H1 (cell line): ENCODE data around the gene LRRC61. TPM values are rescaled to one million over a fixed set of nuclear protein-coding genes. Genes with fewer than 3 reads are reported as not detected.

Experiments
- CTCF ChIA-PET: fragments of 300-600 bp; sonication (Branson Sonifier 250); formaldehyde crosslinking; loops from one replicate; lab custom pipeline; 2021; ENCODE audit not compliant: partially characterized antibody; lab: Charles Lee
- POLR2A ChIA-PET: fragments of 300-600 bp; sonication (Branson Sonifier 250); formaldehyde crosslinking; loops from one replicate; lab custom pipeline; 2021; ENCODE audit warnings: inconsistent platforms; ENCODE audit not compliant: partially characterized antibody; lab: Charles Lee
- DNase-seq, 2 experiments: peaks; one replicate each; pipeline versions ENCODE4 v3.0.0 to v3.0.0-alpha.2; 2010 to 2022; ENCODE audit warnings: low spot score in 2 of 2, low read depth in 1 of 2, mixed read lengths in 1 of 2
- FAIRE-seq: peaks from 2 replicates; lab custom pipeline; 2011; peaks lifted over from hg19 to GRCh38; lab: Jason Lieb, UNC
- H2AFZ ChIP-seq: 2 replicates; pipeline ENCODE4 v1.8.1; 2012; ENCODE audit warnings: low read length, inconsistent platforms
- H2AK5ac ChIP-seq: 2 replicates; pipeline ENCODE4 v1.6.1; 2013; ENCODE audit warnings: low read depth, low read length
- H2BK120ac ChIP-seq: replicated peaks from 2 replicates; pipeline ENCODE3; 2013; ENCODE audit warnings: low read depth, low read length, inconsistent platforms
- H2BK12ac ChIP-seq: 2 replicates; pipeline ENCODE4 v1.6.1; 2013; ENCODE audit warnings: low read depth, low read length
- H2BK15ac ChIP-seq: 2 replicates; pipeline ENCODE4 v1.6.1; 2013; ENCODE audit warnings: low read length
- H2BK20ac ChIP-seq: 2 replicates; pipeline ENCODE4 v1.6.1; 2013; ENCODE audit warnings: low read length
- H2BK5ac ChIP-seq: 2 replicates; pipeline ENCODE4 v1.6.1; 2013; ENCODE audit warnings: low read depth, low read length
- H3K14ac ChIP-seq: 2 replicates; pipeline ENCODE4 v1.6.1; 2013; ENCODE audit warnings: inconsistent platforms; ENCODE audit not compliant: insufficient read length
- H3K18ac ChIP-seq: 2 replicates; pipeline ENCODE4 v1.6.1; 2013; ENCODE audit warnings: low read length; ENCODE audit errors: extremely low read depth
- H3K23ac ChIP-seq: 2 replicates; pipeline ENCODE4 v1.6.1; 2013; ENCODE audit warnings: inconsistent platforms; ENCODE audit not compliant: insufficient read length
- H3K23me2 ChIP-seq: 2 replicates; pipeline ENCODE4 v1.6.1; 2013; ENCODE audit warnings: low read depth, low read length
- H3K27ac ChIP-seq: 2 replicates; pipeline ENCODE4 v1.6.1; 2011; ENCODE audit warnings: low read depth, low read length, inconsistent platforms
- H3K27me3 ChIP-seq, 4 experiments: replicated peaks in 1 of 4; 1 replicate in 1 of 4; 2 replicates in 3 of 4; pipeline versions ENCODE4 v1.6.1 to v1.8.1; 2011 to 2013; ENCODE audit warnings: low read length in 3 of 4, mild to moderate bottlenecking in 3 of 4, inconsistent platforms in 2 of 4, mixed read lengths in 2 of 4, moderate library complexity in 1 of 4; ENCODE audit not compliant: control insufficient read depth in 3 of 4, insufficient read depth in 3 of 4; ENCODE audit errors: extremely low read depth in 1 of 4
- H3K36me3 ChIP-seq, 4 experiments: 2 replicates each; pipeline versions ENCODE4 v1.6.1 to v1.8.1; 2011 to 2013; ENCODE audit warnings: mild to moderate bottlenecking in 4 of 4, low read length in 3 of 4, moderate library complexity in 2 of 4, control low read depth in 1 of 4, inconsistent platforms in 1 of 4; ENCODE audit not compliant: insufficient read depth in 4 of 4, control insufficient read depth in 2 of 4
- H3K4ac ChIP-seq: replicated peaks from 2 replicates; pipeline ENCODE3; 2013; ENCODE audit warnings: low read length, low read depth, mixed read lengths, inconsistent platforms; ENCODE audit not compliant: insufficient read length
- H3K4me1 ChIP-seq, 4 experiments: replicated peaks in 1 of 4; 1 replicate in 1 of 4; 2 replicates in 3 of 4; pipeline versions ENCODE4 v1.6.1 to v1.8.1; 2011 to 2013; ENCODE audit warnings: low read length in 3 of 4, inconsistent platforms in 2 of 4, mixed read lengths in 1 of 4; ENCODE audit not compliant: insufficient read depth in 4 of 4, control insufficient read depth in 3 of 4
- H3K4me2 ChIP-seq, 2 experiments: 2 replicates each; pipeline versions ENCODE4 v1.6.1 to v1.8.1; 2011 to 2013; ENCODE audit warnings: low read depth in 2 of 2, low read length in 2 of 2, control low read depth in 1 of 2, inconsistent platforms in 1 of 2, mild to moderate bottlenecking in 1 of 2; ENCODE audit not compliant: insufficient read depth in 1 of 2
- H3K4me3 ChIP-seq, 4 experiments: fragments of 200-600, 300-600 bp in 1 of 4; sonication (generic), shearing (Covaris generic), sonication (Bioruptor Twin) in 1 of 4; 2 replicates each; pipeline versions ENCODE4 v1.5.1 to v1.8.1; 2011 to 2016; ENCODE audit warnings: low read length in 4 of 4, low read depth in 3 of 4, control low read depth in 2 of 4, inconsistent platforms in 2 of 4, mild to moderate bottlenecking in 2 of 4, mixed read lengths in 1 of 4, moderate library complexity in 1 of 4; ENCODE audit not compliant: insufficient read depth in 2 of 4; ENCODE audit errors: extremely low read depth in 1 of 4
- H3K56ac ChIP-seq: replicated peaks from 2 replicates; pipeline ENCODE3; 2013; ENCODE audit warnings: low read depth, mild to moderate bottlenecking, mixed read lengths, low read length, inconsistent platforms; ENCODE audit not compliant: insufficient read length
- H3K79me1 ChIP-seq: 2 replicates; pipeline ENCODE4 v1.6.1; 2013; ENCODE audit warnings: low read depth, low read length, control low read depth
- H3K79me2 ChIP-seq, 2 experiments: 2 replicates each; pipeline versions ENCODE4 v1.6.1 to v1.8.1; 2012 to 2013; ENCODE audit warnings: low read length in 2 of 2, mild to moderate bottlenecking in 2 of 2, inconsistent platforms in 1 of 2; ENCODE audit not compliant: insufficient read depth in 2 of 2, control insufficient read depth in 1 of 2
- H3K9ac ChIP-seq, 4 experiments: replicated peaks in 1 of 4; 1 replicate in 1 of 4; 2 replicates in 3 of 4; pipeline versions ENCODE4 v1.6.1 to v1.8.1; 2011 to 2013; ENCODE audit warnings: low read depth in 3 of 4, low read length in 3 of 4, control low read depth in 2 of 4, mild to moderate bottlenecking in 2 of 4, moderate library complexity in 2 of 4, inconsistent platforms in 1 of 4; ENCODE audit errors: extremely low read depth in 1 of 4
- H3K9me3 ChIP-seq, 2 experiments: 2 replicates each; pipeline versions ENCODE4 v1.6.1 to v1.8.1; 2012 to 2013; ENCODE audit warnings: mild to moderate bottlenecking in 2 of 2, moderate library complexity in 2 of 2, control low read depth in 1 of 2, inconsistent platforms in 1 of 2, low read depth in 1 of 2, low read length in 1 of 2, mixed read lengths in 1 of 2; ENCODE audit not compliant: insufficient read depth in 2 of 2
- H4K20me1 ChIP-seq, 2 experiments: replicated peaks in 1 of 2; 2 replicates each; pipeline versions ENCODE3 to v1.8.1; 2011 to 2013; ENCODE audit warnings: inconsistent platforms in 2 of 2, low read length in 2 of 2, mild to moderate bottlenecking in 1 of 2; ENCODE audit not compliant: insufficient read depth in 2 of 2, control insufficient read depth in 1 of 2
- H4K5ac ChIP-seq: 2 replicates; pipeline ENCODE4 v1.6.1; 2013; ENCODE audit warnings: low read length, low read depth, mixed read lengths, inconsistent platforms; ENCODE audit not compliant: insufficient read length
- H4K8ac ChIP-seq: 2 replicates; pipeline ENCODE4 v1.8.0; 2013; ENCODE audit warnings: mild to moderate bottlenecking, moderate library complexity, low read length, inconsistent platforms; ENCODE audit not compliant: insufficient read depth; ENCODE audit errors: extremely low read depth
- H4K91ac ChIP-seq: replicated peaks from 2 replicates; pipeline ENCODE3; 2013; ENCODE audit warnings: low read length, mixed read lengths, inconsistent platforms; ENCODE audit not compliant: insufficient read length
- ATF3 ChIP-seq: IDR thresholded peaks from 2 replicates; pipeline ENCODE4 v1.6.1; 2011; ENCODE audit warnings: low read depth, mild to moderate bottlenecking, low read length; ENCODE audit not compliant: insufficient read depth
- CBX5 ChIP-seq: fragments of 300-800, 300-1000 bp; sonication (generic); IDR thresholded peaks from 2 replicates; pipeline ENCODE4 v1.7.1; 2016; ENCODE audit warnings: antibody characterized with exemption, low read length, low read depth
- CHD1 ChIP-seq: IDR thresholded peaks from 2 replicates; pipeline ENCODE4 v1.6.1; 2012; ENCODE audit warnings: low read depth, low read length, improper control_type of control experiment
- EZH2 ChIP-seq: fragments of 200-600 bp; sonication (generic); IDR thresholded peaks from 2 replicates; pipeline ENCODE4 v1.7.1; 2012; ENCODE audit warnings: low read depth, mild to moderate bottlenecking, moderate library complexity, low read length, inconsistent platforms; ENCODE audit not compliant: severe bottlenecking
- NRF1 ChIP-seq: IDR thresholded peaks from 2 replicates; pipeline ENCODE4 v1.6.1; 2011; ENCODE audit warnings: mild to moderate bottlenecking, low read depth, low read length, improper control_type of control experiment
- TAF1 ChIP-seq: IDR thresholded peaks from 2 replicates; pipeline ENCODE4 v1.6.1; 2011; ENCODE audit warnings: mild to moderate bottlenecking, low read depth, low read length
- TCF12 ChIP-seq: IDR thresholded peaks from 2 replicates; pipeline ENCODE4 v1.6.1; 2011; ENCODE audit warnings: low read depth, mild to moderate bottlenecking, low read length
- WGBS, 2 experiments: shearing (Covaris generic) in 1 of 2; methylation state at CpG; one replicate each; pipeline versions ENCODE4 v1.1.6 to v1.1.7; 2013 to 2015; ENCODE audit warnings: low lambda C conversion rate in 2 of 2, mixed read lengths in 2 of 2, inconsistent platforms in 1 of 2, low coverage in 1 of 2, missing lambda C conversion rate in 1 of 2; ENCODE audit not compliant: insufficient replicate concordance in 2 of 2, insufficient coverage in 1 of 2, insufficient read length in 1 of 2; ENCODE audit errors: extremely low coverage in 1 of 2, missing lambda C conversion rate in 1 of 2; 5-methylcytosine and 5-hydroxymethylcytosine counted together
- polyA plus RNA-seq, 7 experiments: library from polyadenylated mRNA; depleted of rRNA in 3 of 7; stranded (reverse) in 5 of 7; unstranded in 2 of 7; fragments of >200 nt in 5 of 7; fragments of 200-250 nt in 2 of 7; gene quantifications; 1 replicate in 5 of 7; 2 replicates in 1 of 7; 4 replicates in 1 of 7; pipeline versions ENCODE4 v1.2.1 to v1.2.3, GENCODE V29; 2011 to 2013; ENCODE audit warnings: missing spikeins in 2 of 7, mixed read lengths in 2 of 7
- total RNA-seq: library from RNA; stranded (reverse); fragmentation: NEBNext Ultra II Directional; extraction: Animal tissue kit (Norgen Biotek cat#: 25700); gene quantifications from 2 replicates; pipeline ENCODE4 v1.2.1, GENCODE V29; 2021

The LRRC61 gene
- total and polyA plus RNA-seq, 2 of the 8 experiments (the other 6 are each of a cell fraction or from before 2014, with no cell fraction given) = 0.73 to 44.8 TPM

DNA sequence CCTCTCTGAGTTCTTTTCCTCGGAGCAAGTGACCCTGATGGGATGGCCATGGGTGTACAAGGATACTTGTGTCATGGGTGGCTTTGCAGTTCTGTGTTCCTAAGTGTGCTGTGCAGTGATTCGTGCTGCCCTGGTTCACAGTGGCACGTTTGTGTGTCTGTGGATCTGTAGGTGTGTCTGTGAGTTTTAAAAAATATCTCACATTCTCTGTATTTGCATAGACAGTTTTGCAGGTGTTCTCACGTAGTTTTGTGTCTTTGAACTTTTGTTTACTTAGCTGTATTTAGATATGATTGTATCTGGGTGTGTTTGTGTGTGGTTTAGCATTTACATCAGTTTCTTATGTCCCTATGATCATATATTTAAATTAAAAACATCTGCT, 59.7 kb downstream of the LRRC61 start:
- Histone ChIP-seq H3K18ac (0 out of 2 replicates have a peak overlapping the region, but pooled peaks have one; percentile 54), H3K36me3 (peaks cover 0 to 16% (median 0%) of the 10 kb centered on the region in 4 experiments; a peak in 2 of 8 replicates), H2BK15ac (peak overlapping the region; percentile 92; the same call in 1 of the 2 replicates), H4K8ac (no peak overlapping the region), H2AK5ac (peak overlapping the region; percentile 66; the same call in 1 of the 2 replicates), H3K23ac (no peak overlapping the region), H3K4me3 (peak overlapping the region in 1 of 4 experiments; percentile 34; a peak in 1 of 8 replicates), H3K4me1 (peaks cover 29 to 58% (median 45%) of the 10 kb centered on the region in 4 experiments), H2BK5ac (peak overlapping the region; percentile 85; the same call in 1 of the 2 replicates), H2BK12ac (peak overlapping the region; percentile 87; the same call in 1 of the 2 replicates), H3K79me1 (peaks cover 18% of the 10 kb centered on the region), H3K79me2 (peaks cover 0 to 68% of the 10 kb centered on the region in 2 experiments), H3K23me2 (peaks cover 11% of the 10 kb centered on the region), H2BK20ac (peak overlapping the region; percentile 98; the same call in 1 of the 2 replicates), H3K4me2 (peak overlapping the region in 1 of 2 experiments; percentile 94; a peak in 1 of 4 replicates), H4K20me1 (no peaks in the 10 kb centered on the region), H3K56ac (no peak overlapping the region), H2BK120ac (peak overlapping the region; percentile 77), H3K9ac (no peak overlapping the region), H3K27me3 (no peaks in the 10 kb centered on the region), H4K5ac (peak overlapping the region; percentile 32), H3K9me3 (no peaks in the 10 kb centered on the region), H3K4ac (no peak overlapping the region), H3K14ac (no peak overlapping the region), H2AFZ (no peak overlapping the region), H3K27ac (peak overlapping the region; percentile 20; the same call in 1 of the 2 replicates), H4K91ac (peak overlapping the region; percentile 70)
- 86% methylated on average over 4 of the region's 4 CpGs; no CpG with 5 or more reads in 1 of the 2 experiments for WGBS, 2 experiments
- ChIA-PET POLR2A (interaction anchor here (1.0 to 9.0 kb wide), 4 partner anchors 9 to 48 kb away, joined by 3 to 170 read pairs (median 60); partner anchors contain the start of gene REPIN1), CTCF (interaction anchor here (0.6 to 2.4 kb wide), 6 partner anchors 9 to 721 kb away, joined by 3 to 9 read pairs (median 4); no protein-coding TSS in a partner anchor)
- DNase-seq (no peak), FAIRE-seq (no peak)
- no peak for TF ChIP-seq EZH2
- TF ChIP-seq NRF1 = no peak
- TF ChIP-seq CHD1 = no peak
- no peak for TF ChIP-seq CBX5
- TF ChIP-seq ATF3 = no peak
- no peak for TF ChIP-seq TCF12
- no peak for TF ChIP-seq TAF1
